SK-N-SH (cell line): ENCODE data around the gene GCC1. TPM values are rescaled to one million over a fixed set of nuclear protein-coding genes. Genes with fewer than 3 reads are reported as not detected.

Source experiments
- CTCF ChIA-PET: fragments of 300-600, 350-600 bp; formaldehyde crosslinking; extraction: SDS; loops from one replicate; lab custom pipeline; 2021; lab: Yijun Ruan, JAX
- POLR2A ChIA-PET: fragments of 350-600 bp; sonication (Branson Sonifier 250); formaldehyde crosslinking; extraction: SDS; loops from one replicate; lab custom pipeline; 2020; ENCODE audit warnings: antibody characterized with exemption, inconsistent platforms; lab: Yijun Ruan, JAX
- DNase-seq: peaks from one replicate; pipeline ENCODE4 v3.0.0; 2012
- H2AFZ ChIP-seq: fragments of 200-600 bp; sonication (generic); 2 replicates; pipeline ENCODE4 v1.8.1; 2016; ENCODE audit warnings: antibody characterized with exemption, mild to moderate bottlenecking, low read depth
- H3F3A ChIP-seq: fragments of 200-600 bp; sonication (generic); replicated peaks from 2 replicates; pipeline ENCODE3; 2016; ENCODE audit warnings: antibody characterized with exemption, mild to moderate bottlenecking; ENCODE audit not compliant: insufficient read depth
- H3K27ac ChIP-seq, 2 experiments: fragments of 200-500 bp in 1 of 2; fragments of 200-600 bp in 1 of 2; sonication (Bioruptor generic) in 1 of 2; sonication (generic), shearing (Covaris generic) in 1 of 2; 2 replicates each; pipeline versions ENCODE4 v1.5.1 to v1.6.1; 2014 to 2016; ENCODE audit warnings: low read depth in 2 of 2, inconsistent platforms in 1 of 2, low read length in 1 of 2, mild to moderate bottlenecking in 1 of 2, mixed read lengths in 1 of 2
- H3K27me3 ChIP-seq: fragments of 200-600 bp; sonication (generic), shearing (Covaris generic); 2 replicates; pipeline ENCODE4 v1.6.1; 2016; ENCODE audit warnings: mixed run types; ENCODE audit not compliant: insufficient read depth
- H3K36me3 ChIP-seq, 2 experiments: fragments of 200-500 bp in 1 of 2; fragments of 200-600 bp in 1 of 2; sonication (Bioruptor generic) in 1 of 2; sonication (generic) in 1 of 2; replicated peaks in 1 of 2; 2 replicates each; pipeline versions ENCODE3 to v1.5.1; 2014 to 2016; ENCODE audit warnings: low read length in 1 of 2, mild to moderate bottlenecking in 1 of 2; ENCODE audit not compliant: insufficient read depth in 2 of 2, control insufficient read depth in 1 of 2
- H3K4me1 ChIP-seq, 2 experiments: fragments of 200-500 bp in 1 of 2; fragments of 200-600 bp in 1 of 2; sonication (Bioruptor generic) in 1 of 2; sonication (generic), shearing (Covaris generic) in 1 of 2; 2 replicates each; pipeline versions ENCODE4 v1.5.1 to v1.6.1; 2014 to 2016; ENCODE audit warnings: low read depth in 1 of 2, low read length in 1 of 2, mixed run types in 1 of 2; ENCODE audit not compliant: insufficient read depth in 2 of 2, control insufficient read depth in 1 of 2
- H3K4me2 ChIP-seq: fragments of 200-600 bp; sonication (generic), shearing (Covaris generic); 2 replicates; pipeline ENCODE4 v1.6.1; 2017; ENCODE audit warnings: mixed run types
- H3K4me3 ChIP-seq, 2 experiments: fragments of 200-500 bp in 1 of 2; fragments of 200-600 bp in 1 of 2; sonication (Bioruptor generic) in 1 of 2; sonication (generic), shearing (Covaris generic) in 1 of 2; 2 replicates each; pipeline versions ENCODE4 v1.5.1 to v1.8.1; 2014 to 2016; ENCODE audit warnings: low read depth in 2 of 2, inconsistent platforms in 1 of 2, low read length in 1 of 2, mild to moderate bottlenecking in 1 of 2, mixed read lengths in 1 of 2, moderate library complexity in 1 of 2
- H3K79me2 ChIP-seq: fragments of 200-600 bp; sonication (generic); 2 replicates; pipeline ENCODE4 v1.8.1; 2017; ENCODE audit warnings: mild to moderate bottlenecking; ENCODE audit not compliant: insufficient read depth
- H3K9ac ChIP-seq: fragments of 200-600 bp; sonication (generic); 2 replicates; pipeline ENCODE4 v1.6.1; 2017; ENCODE audit warnings: mixed run types
- H3K9me2 ChIP-seq: fragments of 200-600 bp; sonication (generic); 2 replicates; pipeline ENCODE4 v1.6.1; 2017; ENCODE audit warnings: mixed run types
- H3K9me3 ChIP-seq: fragments of 200-600 bp; sonication (generic); 2 replicates; pipeline ENCODE4 v1.6.1; 2017; ENCODE audit warnings: mixed run types, mild to moderate bottlenecking, moderate library complexity
- H4K20me1 ChIP-seq: fragments of 200-600 bp; sonication (generic); 2 replicates; pipeline ENCODE4 v1.6.1; 2017; ENCODE audit warnings: mild to moderate bottlenecking, mixed run types; ENCODE audit not compliant: insufficient read depth
- EP300 ChIP-seq, 2 experiments: IDR thresholded peaks; 2 replicates each; pipeline versions ENCODE4 v1.4.0 to v1.6.1; 2012; ENCODE audit warnings: borderline replicate concordance in 1 of 2, low read depth in 1 of 2, low read length in 1 of 2
- EZH2phosphoT487 ChIP-seq: fragments of 200-600 bp; sonication (generic); IDR thresholded peaks from 2 replicates; pipeline ENCODE4 v1.6.1; 2017; ENCODE audit warnings: low read depth, mixed run types, mild to moderate bottlenecking, antibody characterized with exemption, moderate library complexity, borderline replicate concordance
- FOSL2 ChIP-seq: IDR thresholded peaks from 2 replicates; pipeline ENCODE4 v1.4.0; 2012; ENCODE audit warnings: low read depth, mild to moderate bottlenecking, moderate library complexity, borderline replicate concordance
- FOXM1 ChIP-seq: IDR thresholded peaks from 2 replicates; pipeline ENCODE4 v1.4.0; 2012; ENCODE audit warnings: low read depth, mild to moderate bottlenecking
- GABPA ChIP-seq: IDR thresholded peaks from 2 replicates; pipeline ENCODE4 v1.4.0; 2012; ENCODE audit warnings: low read depth, mild to moderate bottlenecking
- MXI1 ChIP-seq: IDR thresholded peaks from 2 replicates; pipeline ENCODE4 v1.6.1; 2012; ENCODE audit warnings: mild to moderate bottlenecking, low read depth, low read length, improper control_type of control experiment
- POLR2AphosphoS5 ChIP-seq: IDR thresholded peaks from 2 replicates; pipeline ENCODE4 v1.6.1; 2012; ENCODE audit warnings: low read depth, low read length
- RAD21 ChIP-seq: IDR thresholded peaks from 2 replicates; pipeline ENCODE4 v1.6.1; 2012; ENCODE audit warnings: mild to moderate bottlenecking, low read length
- TAF1 ChIP-seq: IDR thresholded peaks from 2 replicates; pipeline ENCODE4 v1.6.1; 2012; ENCODE audit warnings: low read depth, mild to moderate bottlenecking, low read length, moderate library complexity, borderline replicate concordance
- USF1 ChIP-seq: IDR thresholded peaks from 2 replicates; pipeline ENCODE4 v1.4.0; 2012; ENCODE audit warnings: low read depth, borderline replicate concordance
- ZBTB33 ChIP-seq: IDR thresholded peaks from 2 replicates; pipeline ENCODE4 v1.4.0; 2012; ENCODE audit warnings: low read depth, borderline replicate concordance
- WGBS: methylation state at CpG from one replicate; pipeline ENCODE4 v1.1.6; 2017; ENCODE audit warnings: low lambda C conversion rate; 5-methylcytosine and 5-hydroxymethylcytosine counted together
- polyA plus RNA-seq, 3 experiments: library from polyadenylated mRNA; depleted of rRNA; stranded (reverse); fragments of >200 nt; gene quantifications; 2 replicates each; pipeline ENCODE4 v1.2.3, GENCODE V29; 2012
- TF ChIP-seq, protein P1 (sequence below): IDR thresholded peaks from 2 replicates; pipeline ENCODE4 v1.6.1; 2012; ENCODE audit warnings: mild to moderate bottlenecking, low read depth, low read length, moderate library complexity
- TF ChIP-seq, protein P2 (sequence below): fragments of 200-600 bp; sonication (generic); IDR thresholded peaks from 2 replicates; pipeline ENCODE4 v1.6.1; 2017; ENCODE audit warnings: antibody characterized with exemption, mild to moderate bottlenecking, moderate library complexity
- TF ChIP-seq, protein P3 (sequence below): fragments of 150-350 bp; IDR thresholded peaks from 2 replicates; pipeline ENCODE4 v1.6.1; 2016; ENCODE audit warnings: mild to moderate bottlenecking, low read depth, low read length

The GCC1 gene
- polyA plus RNA-seq, 1 of the 3 experiments (the other 2 are of a cell fraction), result 8.4 TPM

- CTCF ChIA-PET, result no interaction called here
Observed at GRCh38 chr7:127556404-127556803, 29.0 kb downstream of the GCC1 start.

GRCh38 chr7:127551941-127552340, 33.5 kb downstream of the GCC1 start:
- Histone ChIP-seq H2AFZ (no peak overlapping the region), H3K9me2 (no peaks in the 10 kb centered on the region), H3K4me2 (no peak overlapping the region), H3K4me1 (no peaks in the 10 kb centered on the region), H3K79me2 (no peaks in the 10 kb centered on the region), H4K20me1 (no peaks in the 10 kb centered on the region), H3K27ac (no peak overlapping the region), H3F3A (no peaks in the 10 kb centered on the region), H3K9ac (no peak overlapping the region), H3K9me3 (no peaks in the 10 kb centered on the region), H3K36me3 (no peaks in the 10 kb centered on the region), H3K27me3 (no peaks in the 10 kb centered on the region), H3K4me3 (no peak overlapping the region)
- no peak for DNase-seq
- CTCF ChIA-PET, result interaction anchor here (1.3 kb wide), 1 partner anchor 657 kb away, joined by 3 read pairs; no protein-coding TSS in a partner anchor
- 37% methylated on average over 4 of the region's 4 CpGs for WGBS
- POLR2A ChIA-PET, result no interaction called here
- no peak for TF ChIP-seq TAF1
- TF ChIP-seq POLR2AphosphoS5, result no peak
- no peak for TF ChIP-seq EP300 (IDR thresholded peaks at IDR 0.05; ENCODE audit: borderline replicate concordance in 1 of 2, low read depth in 1 of 2, low read length in 1 of 2)
- TF ChIP-seq MXI1, result no peak
- no peak for TF ChIP-seq FOXM1
- TF ChIP-seq EZH2phosphoT487, result no peak
- no peak for TF ChIP-seq USF1
- TF ChIP-seq, protein P1, sequence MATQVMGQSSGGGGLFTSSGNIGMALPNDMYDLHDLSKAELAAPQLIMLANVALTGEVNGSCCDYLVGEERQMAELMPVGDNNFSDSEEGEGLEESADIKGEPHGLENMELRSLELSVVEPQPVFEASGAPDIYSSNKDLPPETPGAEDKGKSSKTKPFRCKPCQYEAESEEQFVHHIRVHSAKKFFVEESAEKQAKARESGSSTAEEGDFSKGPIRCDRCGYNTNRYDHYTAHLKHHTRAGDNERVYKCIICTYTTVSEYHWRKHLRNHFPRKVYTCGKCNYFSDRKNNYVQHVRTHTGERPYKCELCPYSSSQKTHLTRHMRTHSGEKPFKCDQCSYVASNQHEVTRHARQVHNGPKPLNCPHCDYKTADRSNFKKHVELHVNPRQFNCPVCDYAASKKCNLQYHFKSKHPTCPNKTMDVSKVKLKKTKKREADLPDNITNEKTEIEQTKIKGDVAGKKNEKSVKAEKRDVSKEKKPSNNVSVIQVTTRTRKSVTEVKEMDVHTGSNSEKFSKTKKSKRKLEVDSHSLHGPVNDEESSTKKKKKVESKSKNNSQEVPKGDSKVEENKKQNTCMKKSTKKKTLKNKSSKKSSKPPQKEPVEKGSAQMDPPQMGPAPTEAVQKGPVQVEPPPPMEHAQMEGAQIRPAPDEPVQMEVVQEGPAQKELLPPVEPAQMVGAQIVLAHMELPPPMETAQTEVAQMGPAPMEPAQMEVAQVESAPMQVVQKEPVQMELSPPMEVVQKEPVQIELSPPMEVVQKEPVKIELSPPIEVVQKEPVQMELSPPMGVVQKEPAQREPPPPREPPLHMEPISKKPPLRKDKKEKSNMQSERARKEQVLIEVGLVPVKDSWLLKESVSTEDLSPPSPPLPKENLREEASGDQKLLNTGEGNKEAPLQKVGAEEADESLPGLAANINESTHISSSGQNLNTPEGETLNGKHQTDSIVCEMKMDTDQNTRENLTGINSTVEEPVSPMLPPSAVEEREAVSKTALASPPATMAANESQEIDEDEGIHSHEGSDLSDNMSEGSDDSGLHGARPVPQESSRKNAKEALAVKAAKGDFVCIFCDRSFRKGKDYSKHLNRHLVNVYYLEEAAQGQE, result no peak

More at GRCh38 chr7:127556404-127556803, 29.0 kb downstream of the GCC1 start:
- Histone ChIP-seq H4K20me1 (no peaks in the 10 kb centered on the region), H3K4me3 (no peak overlapping the region), H3K9me2 (no peaks in the 10 kb centered on the region), H3K9me3 (no peaks in the 10 kb centered on the region), H3K9ac (no peak overlapping the region), H3K4me1 (no peaks in the 10 kb centered on the region), H3F3A (no peaks in the 10 kb centered on the region), H3K36me3 (no peaks in the 10 kb centered on the region), H3K27me3 (no peaks in the 10 kb centered on the region), H3K4me2 (no peak overlapping the region), H2AFZ (no peak overlapping the region), H3K79me2 (no peaks in the 10 kb centered on the region)
- POLR2A ChIA-PET, result no interaction called here
- 43% methylated on average over 2 of the region's 2 CpGs for WGBS
- TF ChIP-seq RAD21, result no peak
- TF ChIP-seq, protein P2, sequence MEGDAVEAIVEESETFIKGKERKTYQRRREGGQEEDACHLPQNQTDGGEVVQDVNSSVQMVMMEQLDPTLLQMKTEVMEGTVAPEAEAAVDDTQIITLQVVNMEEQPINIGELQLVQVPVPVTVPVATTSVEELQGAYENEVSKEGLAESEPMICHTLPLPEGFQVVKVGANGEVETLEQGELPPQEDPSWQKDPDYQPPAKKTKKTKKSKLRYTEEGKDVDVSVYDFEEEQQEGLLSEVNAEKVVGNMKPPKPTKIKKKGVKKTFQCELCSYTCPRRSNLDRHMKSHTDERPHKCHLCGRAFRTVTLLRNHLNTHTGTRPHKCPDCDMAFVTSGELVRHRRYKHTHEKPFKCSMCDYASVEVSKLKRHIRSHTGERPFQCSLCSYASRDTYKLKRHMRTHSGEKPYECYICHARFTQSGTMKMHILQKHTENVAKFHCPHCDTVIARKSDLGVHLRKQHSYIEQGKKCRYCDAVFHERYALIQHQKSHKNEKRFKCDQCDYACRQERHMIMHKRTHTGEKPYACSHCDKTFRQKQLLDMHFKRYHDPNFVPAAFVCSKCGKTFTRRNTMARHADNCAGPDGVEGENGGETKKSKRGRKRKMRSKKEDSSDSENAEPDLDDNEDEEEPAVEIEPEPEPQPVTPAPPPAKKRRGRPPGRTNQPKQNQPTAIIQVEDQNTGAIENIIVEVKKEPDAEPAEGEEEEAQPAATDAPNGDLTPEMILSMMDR, result no peak
- TF ChIP-seq EP300 (IDR thresholded peaks at IDR 0.05; ENCODE audit: borderline replicate concordance in 1 of 2, low read depth in 1 of 2, low read length in 1 of 2), result no peak
- no peak for TF ChIP-seq FOSL2
- no peak for TF ChIP-seq ZBTB33
- TF ChIP-seq GABPA, result no peak
- TF ChIP-seq, protein P3, sequence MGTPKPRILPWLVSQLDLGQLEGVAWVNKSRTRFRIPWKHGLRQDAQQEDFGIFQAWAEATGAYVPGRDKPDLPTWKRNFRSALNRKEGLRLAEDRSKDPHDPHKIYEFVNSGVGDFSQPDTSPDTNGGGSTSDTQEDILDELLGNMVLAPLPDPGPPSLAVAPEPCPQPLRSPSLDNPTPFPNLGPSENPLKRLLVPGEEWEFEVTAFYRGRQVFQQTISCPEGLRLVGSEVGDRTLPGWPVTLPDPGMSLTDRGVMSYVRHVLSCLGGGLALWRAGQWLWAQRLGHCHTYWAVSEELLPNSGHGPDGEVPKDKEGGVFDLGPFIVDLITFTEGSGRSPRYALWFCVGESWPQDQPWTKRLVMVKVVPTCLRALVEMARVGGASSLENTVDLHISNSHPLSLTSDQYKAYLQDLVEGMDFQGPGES, result no peak
- TF ChIP-seq, all 33 proteins: peak for 0
- H3K27ac ChIP-seq, result no peak overlapping the region
- DNase-seq, result no peak
